OCI-LY1 (cell line): ENCODE measurements around the gene PLK1.

Experiments
- H2AFZ ChIP-seq: fragments of 200-600 bp; sonication (generic), shearing (Covaris generic); 2 replicates; pipeline ENCODE4 v1.6.0; 2014; ENCODE audit warnings: antibody characterized with exemption, mild to moderate bottlenecking, low read length
- H3F3A ChIP-seq: fragments of 200-600 bp; sonication (generic), shearing (Covaris generic); 2 replicates; pipeline ENCODE4 v1.6.0; 2014; ENCODE audit warnings: mild to moderate bottlenecking, antibody characterized with exemption, low read length, moderate library complexity; ENCODE audit not compliant: insufficient read depth
- H3K27ac ChIP-seq: fragments of 200-600 bp; sonication (generic); 2 replicates; pipeline ENCODE4 v1.5.1; 2014; ENCODE audit warnings: low read length, mixed run types, mild to moderate bottlenecking, low read depth; ENCODE audit not compliant: poor library complexity, severe bottlenecking
- H3K27me3 ChIP-seq: fragments of 200-600 bp; sonication (generic); 2 replicates; pipeline ENCODE4 v1.6.0; 2014; ENCODE audit warnings: antibody characterized with exemption, mild to moderate bottlenecking, low read length, moderate library complexity; ENCODE audit not compliant: insufficient read depth
- H3K36me3 ChIP-seq: fragments of 200-600 bp; sonication (generic); 2 replicates; pipeline ENCODE4 v1.6.1; 2014; ENCODE audit warnings: mild to moderate bottlenecking, antibody characterized with exemption, low read length, moderate library complexity, mixed read lengths; ENCODE audit not compliant: insufficient read depth
- H3K4me1 ChIP-seq: fragments of 200-600 bp; sonication (generic); 2 replicates; pipeline ENCODE4 v1.5.1; 2014; ENCODE audit warnings: mild to moderate bottlenecking, low read length, moderate library complexity; ENCODE audit not compliant: insufficient read depth, severe bottlenecking
- H3K4me2 ChIP-seq: fragments of 200-600 bp; sonication (generic), shearing (Covaris generic); 2 replicates; pipeline ENCODE4 v1.6.1; 2014; ENCODE audit warnings: low read length
- H3K4me3 ChIP-seq: fragments of 200-600 bp; sonication (generic); 2 replicates; pipeline ENCODE4 v1.5.1; 2014; ENCODE audit warnings: low read length, low read depth, mild to moderate bottlenecking, mixed read lengths; ENCODE audit not compliant: poor library complexity, severe bottlenecking
- H3K79me2 ChIP-seq: fragments of 200-600 bp; shearing (Covaris generic); 2 replicates; pipeline ENCODE4 v1.6.1; 2016; ENCODE audit warnings: mixed run types, low read length, mixed read lengths; ENCODE audit not compliant: insufficient read depth
- H3K9ac ChIP-seq: fragments of 200-600 bp; sonication (generic), shearing (Covaris generic); 2 replicates; pipeline ENCODE4 v1.6.1; 2014; ENCODE audit warnings: mild to moderate bottlenecking, low read length, mixed read lengths
- H3K9me2 ChIP-seq: fragments of 200-600 bp; sonication (generic), shearing (Covaris generic); 2 replicates; pipeline ENCODE4 v1.6.1; 2014; ENCODE audit warnings: low read depth, mild to moderate bottlenecking, low read length, mixed read lengths
- H3K9me3 ChIP-seq: fragments of 200-600 bp; shearing (Covaris generic); 2 replicates; pipeline ENCODE4 v1.6.1; 2014; ENCODE audit warnings: low read length, mixed read lengths
- H4K20me1 ChIP-seq: fragments of 200-600 bp; sonication (generic), shearing (Covaris generic); 2 replicates; pipeline ENCODE4 v1.6.0; 2016; ENCODE audit warnings: mild to moderate bottlenecking, low read length; ENCODE audit not compliant: insufficient read depth
- CTCF ChIP-seq: fragments of 200-600 bp; sonication (generic), shearing (Covaris generic); IDR thresholded peaks from 2 replicates; pipeline ENCODE4 v1.5.1; 2017; ENCODE audit warnings: mild to moderate bottlenecking, antibody characterized with exemption, low read length, moderate library complexity, mixed read lengths
- EZH2 ChIP-seq: fragments of 200-600 bp; sonication (generic), shearing (Covaris generic); IDR thresholded peaks from 2 replicates; pipeline ENCODE4 v1.8.0; 2017; ENCODE audit warnings: borderline replicate concordance, mixed run types, mild to moderate bottlenecking, antibody characterized with exemption, low read length, moderate library complexity, mixed read lengths

The PLK1 gene

GRCh38 chr16:23651943-23652468 is 26.7 kb upstream of the PLK1 start:
- TF ChIP-seq EZH2 (no peak), CTCF (no peak)
- Histone ChIP-seq H3K79me2 (peaks cover 9% of the 10 kb centered on the region), H2AFZ (no peak overlapping the region), H3K4me1 (peaks cover 16% of the 10 kb centered on the region), H3K9me3 (no peaks in the 10 kb centered on the region), H3K9me2 (no peaks in the 10 kb centered on the region), H3K9ac (no peak overlapping the region), H3K36me3 (peaks cover 72% of the 10 kb centered on the region), H3K27me3 (no peaks in the 10 kb centered on the region), H4K20me1 (no peaks in the 10 kb centered on the region), H3K4me3 (no peak overlapping the region), H3K27ac (no peak overlapping the region), H3K4me2 (no peak overlapping the region), H3F3A (no peaks in the 10 kb centered on the region)

GRCh38 chr16:23663918-23664317 is 14.8 kb upstream of the PLK1 start:
- no peak overlapping the region for H3K9ac ChIP-seq
- no peaks in the 10 kb centered on the region for H4K20me1 ChIP-seq
- H3F3A ChIP-seq: no peaks in the 10 kb centered on the region
- no peak overlapping the region for H3K27ac ChIP-seq
- H3K9me3 ChIP-seq: no peaks in the 10 kb centered on the region
- no peaks in the 10 kb centered on the region for H3K9me2 ChIP-seq
- no peaks in the 10 kb centered on the region for H3K4me1 ChIP-seq
- H3K4me3 ChIP-seq: no peak overlapping the region
- TF ChIP-seq CTCF (no peak), EZH2 (no peak)
- H2AFZ ChIP-seq: no peak overlapping the region
- H3K27me3 ChIP-seq: no peaks in the 10 kb centered on the region
- H3K36me3 ChIP-seq: peaks cover 96% of the 10 kb centered on the region
- no peak overlapping the region for H3K4me2 ChIP-seq
- no peaks in the 10 kb centered on the region for H3K79me2 ChIP-seq

GRCh38 chr16:23666571-23667354 is 11.9 kb upstream of the PLK1 start:
- Histone ChIP-seq H3K9me3 (no peaks in the 10 kb centered on the region), H2AFZ (no peak overlapping the region), H3K27me3 (no peaks in the 10 kb centered on the region), H3K4me3 (no peak overlapping the region), H3K4me1 (no peaks in the 10 kb centered on the region), H3K79me2 (no peaks in the 10 kb centered on the region), H3F3A (no peaks in the 10 kb centered on the region), H3K4me2 (no peak overlapping the region), H3K36me3 (peaks cover 83% of the 10 kb centered on the region), H3K27ac (no peak overlapping the region), H3K9ac (no peak overlapping the region), H3K9me2 (no peaks in the 10 kb centered on the region), H4K20me1 (no peaks in the 10 kb centered on the region)
- TF ChIP-seq EZH2 (no peak), CTCF (no peak)
